H9 (cell line): Measurements from ENCODE around the gene C17orf50. TPM values are rescaled to one million over a fixed set of nuclear protein-coding genes. Genes with fewer than 3 reads are reported as not detected.

Experiments
- DNase-seq: peaks from one replicate; pipeline ENCODE4 v3.0.0-alpha.2; 2017
- H2AFZ ChIP-seq: one replicate; pipeline ENCODE4 v1.6.1; 2013; ENCODE audit warnings: mild to moderate bottlenecking, low read length, control low read depth, moderate library complexity
- H2AK5ac ChIP-seq: 2 replicates; pipeline ENCODE4 v1.6.1; 2013; ENCODE audit warnings: low read length, control low read depth, mixed read lengths; ENCODE audit not compliant: insufficient read length
- H2BK120ac ChIP-seq: one replicate; pipeline ENCODE4 v1.6.1; 2013; ENCODE audit warnings: low read depth, mild to moderate bottlenecking, low read length, control low read depth, inconsistent platforms; ENCODE audit not compliant: poor library complexity, severe bottlenecking
- H2BK12ac ChIP-seq: 2 replicates; pipeline ENCODE4 v1.6.1; 2013; ENCODE audit warnings: low read length, control low read depth, mixed read lengths, low read depth; ENCODE audit not compliant: insufficient read length
- H2BK15ac ChIP-seq: 2 replicates; pipeline ENCODE4 v1.6.1; 2013; ENCODE audit warnings: low read depth, low read length, control low read depth
- H2BK20ac ChIP-seq: one replicate; pipeline ENCODE4 v1.6.1; 2013; ENCODE audit warnings: low read depth, mild to moderate bottlenecking, low read length, control low read depth, inconsistent platforms; ENCODE audit not compliant: poor library complexity, severe bottlenecking
- H2BK5ac ChIP-seq: 2 replicates; pipeline ENCODE4 v1.6.1; 2013; ENCODE audit warnings: low read length, control low read depth, mixed read lengths; ENCODE audit not compliant: insufficient read length
- H3K14ac ChIP-seq: 2 replicates; pipeline ENCODE4 v1.6.1; 2013; ENCODE audit warnings: low read length, control low read depth; ENCODE audit not compliant: insufficient read depth
- H3K18ac ChIP-seq: 2 replicates; pipeline ENCODE4 v1.6.1; 2013; ENCODE audit warnings: low read depth, mild to moderate bottlenecking, mixed read lengths, low read length, control low read depth; ENCODE audit not compliant: insufficient read length
- H3K23ac ChIP-seq: 2 replicates; pipeline ENCODE4 v1.6.1; 2013; ENCODE audit warnings: low read length, control low read depth, mixed read lengths, low read depth; ENCODE audit not compliant: insufficient read length
- H3K23me2 ChIP-seq: 2 replicates; pipeline ENCODE4 v1.6.1; 2013; ENCODE audit warnings: low read depth, mild to moderate bottlenecking, mixed read lengths, low read length, control low read depth; ENCODE audit not compliant: insufficient read length, poor library complexity, severe bottlenecking
- H3K27ac ChIP-seq: 2 replicates; pipeline ENCODE4 v1.5.1; 2013; ENCODE audit warnings: low read length, control low read depth, mixed read lengths, low read depth; ENCODE audit not compliant: insufficient read length
- H3K27me3 ChIP-seq: 2 replicates; pipeline ENCODE4 v1.6.1; 2013; ENCODE audit warnings: low read length, control low read depth, inconsistent platforms; ENCODE audit not compliant: insufficient read depth
- H3K4ac ChIP-seq: 2 replicates; pipeline ENCODE4 v1.6.1; 2013; ENCODE audit warnings: low read depth, mild to moderate bottlenecking, control low read depth, inconsistent platforms, low read length, moderate library complexity
- H3K4me1 ChIP-seq: 2 replicates; pipeline ENCODE4 v1.6.1; 2013; ENCODE audit warnings: low read length, control low read depth, inconsistent platforms; ENCODE audit not compliant: insufficient read depth
- H3K4me2 ChIP-seq: 2 replicates; pipeline ENCODE4 v1.6.1; 2013; ENCODE audit warnings: low read length, control low read depth, mixed read lengths; ENCODE audit not compliant: insufficient read length, insufficient read depth
- H3K56ac ChIP-seq: 2 replicates; pipeline ENCODE4 v1.6.1; 2013; ENCODE audit warnings: low read depth, mild to moderate bottlenecking, mixed read lengths, low read length, control low read depth; ENCODE audit not compliant: insufficient read length
- H3K79me1 ChIP-seq: 2 replicates; pipeline ENCODE4 v1.6.1; 2013; ENCODE audit warnings: low read depth, mild to moderate bottlenecking, moderate library complexity, low read length, control low read depth, inconsistent platforms; ENCODE audit not compliant: insufficient read depth, poor library complexity, severe bottlenecking
- H3K79me2 ChIP-seq: 2 replicates; pipeline ENCODE4 v1.6.1; 2013; ENCODE audit warnings: low read length, control low read depth, inconsistent platforms; ENCODE audit not compliant: insufficient read depth
- H3K9ac ChIP-seq: 2 replicates; pipeline ENCODE4 v1.6.1; 2013; ENCODE audit warnings: low read length, control low read depth, mixed read lengths; ENCODE audit not compliant: insufficient read length; ENCODE audit errors: extremely low read depth
- H3K9me3 ChIP-seq: one replicate; pipeline ENCODE4 v1.6.1; 2013; ENCODE audit warnings: low read depth, low read length, inconsistent platforms; ENCODE audit not compliant: control insufficient read depth
- H3T11ph ChIP-seq: one replicate; pipeline ENCODE4 v1.6.1; 2013; ENCODE audit warnings: mild to moderate bottlenecking, low read length, control low read depth, inconsistent platforms
- H4K20me1 ChIP-seq: one replicate; pipeline ENCODE4 v1.6.1; 2013; ENCODE audit not compliant: control insufficient read depth, insufficient read length, insufficient read depth
- H4K5ac ChIP-seq: 2 replicates; pipeline ENCODE4 v1.6.1; 2013; ENCODE audit warnings: low read depth, mild to moderate bottlenecking, mixed read lengths, low read length, control low read depth; ENCODE audit not compliant: insufficient read length
- H4K8ac ChIP-seq: replicated peaks from 2 replicates; pipeline ENCODE4 v1.6.1; 2013; ENCODE audit warnings: low read length, control low read depth, mixed read lengths, low read depth; ENCODE audit not compliant: insufficient read length
- H4K91ac ChIP-seq: 2 replicates; pipeline ENCODE4 v1.6.1; 2013; ENCODE audit warnings: low read depth, mild to moderate bottlenecking, moderate library complexity, mixed read lengths, low read length, control low read depth; ENCODE audit not compliant: insufficient read length
- H3K27ac Mint-ChIP-seq, 3 experiments: 2 replicates in 2 of 3; 3 replicates in 1 of 3; pipeline ENCODE4 v1.8.0; 2020 to 2021; ENCODE audit warnings: mixed read lengths in 3 of 3, mild to moderate bottlenecking in 1 of 3, moderate library complexity in 1 of 3
- H3K27me3 Mint-ChIP-seq: 2 replicates; pipeline ENCODE4 v1.8.0; 2021; ENCODE audit warnings: low read depth, mild to moderate bottlenecking, moderate library complexity, mixed read lengths
- H3K36me3 Mint-ChIP-seq, 3 experiments: 2 replicates in 2 of 3; 3 replicates in 1 of 3; pipeline ENCODE4 v1.8.0; 2020 to 2021; ENCODE audit warnings: low read depth in 3 of 3, mixed read lengths in 3 of 3; ENCODE audit not compliant: insufficient read depth in 1 of 3
- H3K4me1 Mint-ChIP-seq, 2 experiments: 2 replicates each; pipeline ENCODE4 v1.8.0; 2020; ENCODE audit warnings: mixed read lengths in 2 of 2
- H3K4me3 Mint-ChIP-seq, 2 experiments: 2 replicates in 1 of 2; 3 replicates in 1 of 2; pipeline ENCODE4 v1.8.0; 2020 to 2021; ENCODE audit warnings: mild to moderate bottlenecking in 2 of 2, mixed read lengths in 2 of 2, moderate library complexity in 1 of 2
- H3K9me3 Mint-ChIP-seq, 2 experiments: 2 replicates in 1 of 2; 3 replicates in 1 of 2; pipeline ENCODE4 v1.8.0; 2020; ENCODE audit warnings: mild to moderate bottlenecking in 2 of 2, mixed read lengths in 2 of 2, moderate library complexity in 1 of 2
- CTCF ChIP-seq: fragments of 200-600 bp; sonication (generic); conservative IDR thresholded peaks from 3 replicates; pipeline ENCODE4 v1.8.0; 2021; ENCODE audit warnings: antibody characterized with exemption, mild to moderate bottlenecking
- WGBS: extraction: QIAGEN DNeasy Blood & Tissue Kit; methylation state at CpG from one replicate; pipeline ENCODE4 v1.1.7; 2013; ENCODE audit warnings: missing lambda C conversion rate, low lambda C conversion rate, mixed read lengths; ENCODE audit not compliant: insufficient read length; ENCODE audit errors: extremely low coverage; 5-methylcytosine and 5-hydroxymethylcytosine counted together
- total RNA-seq: library from RNA; stranded (reverse); gene quantifications from 2 replicates; pipeline ENCODE4 v1.2.1, GENCODE V29; 2021

C17orf50 gene
- total RNA-seq, 1 experiment from 2014 or later, result not detected

GRCh38 chr17:35773129-35773528 lies 12.4 kb downstream of the C17orf50 start:
- H2BK12ac ChIP-seq, result no peak overlapping the region
- H4K91ac ChIP-seq, result no peak overlapping the region
- no peaks in the 10 kb centered on the region for H3K36me3 Mint-ChIP-seq
- H3K9me3 Mint-ChIP-seq, result no peaks in the 10 kb centered on the region; a peak in 1 of 5 replicates
- no peaks in the 10 kb centered on the region for H4K20me1 ChIP-seq
- no peak overlapping the region for H3K4me3 Mint-ChIP-seq
- H3K4me2 ChIP-seq, result no peak overlapping the region
- H4K8ac ChIP-seq, result no peak overlapping the region
- no peaks in the 10 kb centered on the region for H3K79me1 ChIP-seq
- H3K9ac ChIP-seq, result no peak overlapping the region
- no CpG with 5 or more reads among the region's 20 CpGs for WGBS
- no peak overlapping the region for H3K18ac ChIP-seq
- H2AFZ ChIP-seq, result no peak overlapping the region
- no peak overlapping the region for H2BK120ac ChIP-seq
- H3K27ac Mint-ChIP-seq, result no peak overlapping the region; a peak in 1 of 7 replicates
- H3K23ac ChIP-seq, result no peak overlapping the region
- no peaks in the 10 kb centered on the region for H3K9me3 ChIP-seq
- H3K4me1 Mint-ChIP-seq, result peaks cover 31 to 34% of the 10 kb centered on the region in 2 experiments
- H2BK20ac ChIP-seq, result no peak overlapping the region
- peaks cover 6% of the 10 kb centered on the region; the same call in 1 of the 2 replicates for H3K4me1 ChIP-seq
- H3K4ac ChIP-seq, result no peak overlapping the region
- H3K23me2 ChIP-seq, result no peaks in the 10 kb centered on the region
- no peak overlapping the region for H4K5ac ChIP-seq
- no peaks in the 10 kb centered on the region for H3K79me2 ChIP-seq
- no peak for TF ChIP-seq CTCF
- H3K27ac ChIP-seq, result no peak overlapping the region
- H3K14ac ChIP-seq, result no peak overlapping the region
- H2BK5ac ChIP-seq, result no peak overlapping the region
- no peak for DNase-seq
- H3T11ph ChIP-seq, result no peak overlapping the region
- H3K56ac ChIP-seq, result no peak overlapping the region
- H2AK5ac ChIP-seq, result no peak overlapping the region
- H2BK15ac ChIP-seq, result no peak overlapping the region
- peaks cover 3% of the 10 kb centered on the region for H3K27me3 Mint-ChIP-seq
- H3K27me3 ChIP-seq, result no peaks in the 10 kb centered on the region
